Hematopoietic multipotent progenitor cell treated with erythropoietin and hydrocortisone succinate and interleukin-3 and kit ligand, for 4 days (in vitro differentiated cells): ENCODE measurements around the gene POM121.
"Not testable (repeated sequence)": the region's sequence is repeated elsewhere in the genome, so short reads cannot be mapped to it uniquely, and the experiment has no call there.

Source experiments
- DNase-seq: peaks from one replicate; pipeline ENCODE4 v3.0.0-alpha.2; 2015

Gene POM121

GRCh38 chr7:72924733-72925545 is at the start of gene POM121:
Gene POM121 (plus strand): TSS chr7:72925095. CDS start chr7:72925122, 27 bp downstream.
- DNase-seq, result peak; percentile 94

GRCh38 chr7:72879079-72879736 is 45.7 kb upstream of the POM121 start:
- peak; percentile 97 for DNase-seq

GRCh38 chr7:72879737-72880215 is 45.1 kb upstream of the POM121 start:
- DNase-seq, result peak; percentile 87

GRCh38 chr7:72891750-72892149 is 33.1 kb upstream of the POM121 start:
- not testable (repeated sequence) for DNase-seq

- peak; percentile 29 for DNase-seq
Measured at GRCh38 chr7:72904740-72905139, 20.2 kb upstream of the POM121 start.

- DNase-seq, result not testable (repeated sequence)
Measured at GRCh38 chr7:72908422-72908821, 16.5 kb upstream of the POM121 start.

GRCh38 chr7:72911395-72911794 is 13.5 kb upstream of the POM121 start:
- not testable (repeated sequence) for DNase-seq

GRCh38 chr7:72913750-72914149 is 11.1 kb upstream of the POM121 start:
- not testable (repeated sequence) for DNase-seq

- DNase-seq, result peak; percentile 72
Measured at GRCh38 chr7:72914756-72915525, 10.0 kb upstream of the POM121 start.

- no peak for DNase-seq
Measured at GRCh38 chr7:72919256-72919775, 5.6 kb upstream of the POM121 start.

- DNase-seq, result no peak
Measured at GRCh38 chr7:72924386-72924732, 536 bp upstream of the POM121 start.

- peak; percentile 11 for DNase-seq
Measured at GRCh38 chr7:72925546-72926120, 738 bp downstream of the POM121 start.

- not testable (repeated sequence) for DNase-seq
Measured at GRCh38 chr7:72927791-72928190, 2.9 kb downstream of the POM121 start.

GRCh38 chr7:72928216-72928615 is 3.3 kb downstream of the POM121 start:
- DNase-seq, result not testable (repeated sequence)

GRCh38 chr7:72942022-72942705 is 17.3 kb downstream of the POM121 start:
- not testable (repeated sequence) for DNase-seq

GRCh38 chr7:72942956-72943355 is 18.1 kb downstream of the POM121 start:
- not testable (repeated sequence) for DNase-seq

GRCh38 chr7:72944937-72945336 is 20.0 kb downstream of the POM121 start:
- not testable (repeated sequence) for DNase-seq

GRCh38 chr7:72945597-72945996 is 20.7 kb downstream of the POM121 start:
- not testable (repeated sequence) for DNase-seq

- not testable (repeated sequence) for DNase-seq
Measured at GRCh38 chr7:72946130-72946745, 21.3 kb downstream of the POM121 start.

- not testable (repeated sequence) for DNase-seq
Measured at GRCh38 chr7:72948714-72949113, 23.8 kb downstream of the POM121 start.

- DNase-seq, result not testable (repeated sequence)
Measured at GRCh38 chr7:72949276-72949675, 24.4 kb downstream of the POM121 start.
